ENCODE results near the gene RHBDL3. TPM values are rescaled to one million over a fixed set of nuclear protein-coding genes. Genes with fewer than 3 reads are reported as not detected.

Gene RHBDL3
- total RNA-seq, 1 donor from 2014 or later, result 1.2 TPM

DNA sequence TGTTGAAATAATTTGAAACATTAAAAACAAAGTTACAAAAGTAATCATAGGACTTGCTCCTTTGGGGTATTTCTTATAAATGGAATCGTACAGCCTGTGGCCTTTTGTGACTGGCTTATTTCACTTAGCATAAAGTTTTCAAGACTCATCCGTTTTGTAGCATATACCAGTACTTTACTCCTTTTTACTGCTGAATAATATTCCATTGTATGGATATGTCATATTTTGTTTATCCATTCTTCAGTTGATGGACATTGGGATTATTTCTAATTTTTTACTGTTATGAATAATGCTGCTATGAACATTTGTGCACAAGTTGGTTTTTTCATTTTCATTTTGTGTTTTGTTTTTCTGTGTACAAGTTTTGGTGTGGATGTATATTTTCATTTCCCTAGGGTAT is 30.0 kb upstream of the RHBDL3 start:
- Mint-ChIP-seq H3K4me3 (no peak overlapping the region), H3K27me3 (ENCODE audit: low read depth) (no peaks in the 10 kb centered on the region), H3K4me1 (peaks cover 4% of the 10 kb centered on the region), H3K9me3 (peaks cover 5% of the 10 kb centered on the region), H3K27ac (no peak overlapping the region), H3K36me3 (no peaks in the 10 kb centered on the region)
- no peak for DNase-seq (ENCODE audit: low spot score in 2 of 2, unreplicated experiment in 2 of 2)
- TF ChIP-seq, protein P1, sequence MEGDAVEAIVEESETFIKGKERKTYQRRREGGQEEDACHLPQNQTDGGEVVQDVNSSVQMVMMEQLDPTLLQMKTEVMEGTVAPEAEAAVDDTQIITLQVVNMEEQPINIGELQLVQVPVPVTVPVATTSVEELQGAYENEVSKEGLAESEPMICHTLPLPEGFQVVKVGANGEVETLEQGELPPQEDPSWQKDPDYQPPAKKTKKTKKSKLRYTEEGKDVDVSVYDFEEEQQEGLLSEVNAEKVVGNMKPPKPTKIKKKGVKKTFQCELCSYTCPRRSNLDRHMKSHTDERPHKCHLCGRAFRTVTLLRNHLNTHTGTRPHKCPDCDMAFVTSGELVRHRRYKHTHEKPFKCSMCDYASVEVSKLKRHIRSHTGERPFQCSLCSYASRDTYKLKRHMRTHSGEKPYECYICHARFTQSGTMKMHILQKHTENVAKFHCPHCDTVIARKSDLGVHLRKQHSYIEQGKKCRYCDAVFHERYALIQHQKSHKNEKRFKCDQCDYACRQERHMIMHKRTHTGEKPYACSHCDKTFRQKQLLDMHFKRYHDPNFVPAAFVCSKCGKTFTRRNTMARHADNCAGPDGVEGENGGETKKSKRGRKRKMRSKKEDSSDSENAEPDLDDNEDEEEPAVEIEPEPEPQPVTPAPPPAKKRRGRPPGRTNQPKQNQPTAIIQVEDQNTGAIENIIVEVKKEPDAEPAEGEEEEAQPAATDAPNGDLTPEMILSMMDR (IDR thresholded peaks at IDR 0.05; ENCODE audit: unreplicated experiment), result no peak

DNA sequence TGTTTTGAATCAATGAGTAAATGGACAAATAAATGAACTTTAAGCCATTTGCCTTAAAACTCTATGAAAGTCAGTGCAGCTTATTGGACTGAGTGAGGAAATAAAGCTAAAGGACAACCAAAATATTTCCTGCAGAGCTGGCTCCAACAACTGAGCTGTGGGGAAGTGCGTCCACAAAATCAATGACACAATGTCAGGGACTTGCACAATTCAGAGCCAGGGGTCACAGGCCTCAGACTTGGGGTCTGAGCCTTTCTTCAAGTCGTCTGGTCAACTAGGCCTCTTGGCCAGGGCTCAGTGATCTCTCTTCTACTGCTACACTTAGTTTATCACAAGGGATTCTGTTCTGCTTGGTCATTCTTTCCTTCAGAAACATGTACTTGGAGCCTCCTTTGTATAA is 26.2 kb upstream of the RHBDL3 start:
- H3K36me3 Mint-ChIP-seq, result peaks cover 4% of the 10 kb centered on the region
- peaks cover 11% of the 10 kb centered on the region for H3K4me1 Mint-ChIP-seq
- peaks cover 5% of the 10 kb centered on the region for H3K9me3 Mint-ChIP-seq
- H3K27ac Mint-ChIP-seq, result no peak overlapping the region
- TF ChIP-seq, protein P1 (IDR thresholded peaks at IDR 0.05; ENCODE audit: unreplicated experiment), result no peak
- no peak for DNase-seq (ENCODE audit: low spot score in 2 of 2, unreplicated experiment in 2 of 2)
- no peaks in the 10 kb centered on the region for H3K27me3 Mint-ChIP-seq (ENCODE audit: low read depth)
- no peak overlapping the region for H3K4me3 Mint-ChIP-seq

DNA sequence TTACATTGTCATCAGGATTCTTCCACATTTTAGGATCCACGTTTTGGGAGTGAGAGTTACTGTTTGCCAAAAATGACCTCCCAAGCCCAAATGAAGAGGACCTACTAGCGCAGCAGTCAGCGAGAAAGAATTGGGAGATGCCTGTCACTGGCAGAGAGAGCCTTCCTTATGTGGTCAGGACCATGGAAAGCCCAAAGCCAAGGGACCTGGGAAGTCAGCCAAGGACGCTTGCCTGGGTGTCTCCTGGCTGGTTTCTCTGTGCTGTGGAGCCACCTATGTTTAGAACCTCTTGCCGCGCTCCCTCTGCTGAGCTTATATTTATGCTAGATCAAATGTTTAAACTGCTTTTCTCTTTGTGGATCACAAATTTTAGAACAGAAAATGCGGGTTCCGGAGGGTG is 24.9 kb upstream of the RHBDL3 start:
- Mint-ChIP-seq H3K4me3 (no peak overlapping the region), H3K36me3 (peaks cover 4% of the 10 kb centered on the region), H3K27ac (no peak overlapping the region), H3K4me1 (peaks cover 11% of the 10 kb centered on the region), H3K27me3 (ENCODE audit: low read depth) (no peaks in the 10 kb centered on the region), H3K9me3 (peaks cover 2% of the 10 kb centered on the region)
- DNase-seq (ENCODE audit: low spot score in 2 of 2, unreplicated experiment in 2 of 2), result no peak
- TF ChIP-seq, protein P1 (IDR thresholded peaks at IDR 0.05; ENCODE audit: unreplicated experiment), result no peak

DNA sequence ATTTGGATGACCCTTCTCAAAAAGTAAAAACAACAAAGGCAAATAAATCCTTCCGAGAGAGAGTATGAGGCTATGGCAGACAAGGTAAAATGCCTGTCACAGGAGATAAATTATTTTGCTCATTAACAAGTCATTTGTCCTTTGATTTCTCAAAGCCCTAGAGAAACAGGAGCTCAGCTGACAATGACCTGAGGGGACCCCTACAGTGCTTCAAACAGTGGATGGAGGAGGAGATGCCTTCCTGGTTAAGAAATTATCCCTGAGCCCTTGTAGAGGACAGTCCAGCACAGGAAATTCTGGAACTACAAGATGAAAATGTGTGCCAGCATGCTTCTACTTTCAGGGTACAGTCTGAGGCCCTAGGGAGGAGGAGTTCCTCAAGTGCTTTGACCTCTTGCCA is 24.0 kb upstream of the RHBDL3 start:
- no peak for DNase-seq (ENCODE audit: low spot score in 2 of 2, unreplicated experiment in 2 of 2)
- peaks cover 4% of the 10 kb centered on the region for H3K36me3 Mint-ChIP-seq
- no peaks in the 10 kb centered on the region for H3K27me3 Mint-ChIP-seq (ENCODE audit: low read depth)
- peaks cover 11% of the 10 kb centered on the region for H3K4me1 Mint-ChIP-seq
- H3K9me3 Mint-ChIP-seq, result no peaks in the 10 kb centered on the region
- TF ChIP-seq, protein P1 (IDR thresholded peaks at IDR 0.05; ENCODE audit: unreplicated experiment), result no peak
- H3K27ac Mint-ChIP-seq, result no peak overlapping the region
- H3K4me3 Mint-ChIP-seq, result no peak overlapping the region

DNA sequence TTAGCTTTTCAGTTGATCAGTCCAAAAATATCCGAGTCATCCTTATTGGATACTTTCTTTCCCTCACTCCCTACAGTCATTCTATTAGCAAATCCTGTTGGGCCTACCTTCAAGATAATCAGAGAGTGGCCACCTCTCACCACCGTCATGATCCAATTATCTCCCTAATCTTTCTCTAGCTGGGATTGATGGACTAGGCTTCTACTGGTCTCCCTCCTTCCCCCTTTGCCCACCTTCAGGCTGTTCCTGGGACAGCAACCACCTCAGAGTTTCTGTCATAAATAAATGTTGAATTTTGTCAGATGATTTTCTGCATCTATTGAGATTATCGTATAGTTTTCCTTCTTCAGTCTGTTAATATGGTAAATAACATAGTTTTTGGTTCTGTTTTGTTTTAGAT is 16.2 kb upstream of the RHBDL3 start:
- Mint-ChIP-seq H3K4me3 (no peak overlapping the region), H3K36me3 (no peaks in the 10 kb centered on the region), H3K9me3 (no peaks in the 10 kb centered on the region), H3K27ac (no peak overlapping the region), H3K27me3 (ENCODE audit: low read depth) (peaks cover 18% of the 10 kb centered on the region), H3K4me1 (no peaks in the 10 kb centered on the region)
- TF ChIP-seq, protein P1 (IDR thresholded peaks at IDR 0.05; ENCODE audit: unreplicated experiment), result no peak
- no peak for DNase-seq (ENCODE audit: low spot score in 2 of 2, unreplicated experiment in 2 of 2)

DNA sequence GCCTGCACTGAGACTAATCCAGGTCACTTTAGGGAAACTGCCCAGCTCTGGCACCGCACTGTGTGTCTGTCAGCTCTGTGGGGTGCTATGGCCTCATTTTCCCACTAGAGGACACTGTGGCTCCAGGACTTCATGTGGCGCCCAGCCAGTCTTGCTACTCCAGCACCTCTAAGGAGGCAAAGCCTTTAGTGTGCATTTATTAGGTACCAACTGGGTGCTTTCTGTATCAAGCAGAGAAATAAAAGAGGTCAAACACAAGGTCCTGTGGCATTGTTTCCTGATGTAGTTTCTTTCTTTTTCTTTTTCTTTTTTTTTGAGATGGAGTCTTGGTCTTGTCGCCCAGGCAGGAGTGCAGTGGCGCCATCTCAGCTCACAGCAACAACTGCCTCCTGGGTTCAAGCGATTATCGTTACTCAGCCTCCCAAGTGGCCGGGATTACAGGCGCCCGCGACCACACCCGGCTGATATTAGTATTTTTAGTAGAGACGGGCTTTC is 12.5 kb upstream of the RHBDL3 start:
- H3K4me1 Mint-ChIP-seq, result no peaks in the 10 kb centered on the region
- H3K4me3 Mint-ChIP-seq, result no peak overlapping the region
- H3K27ac Mint-ChIP-seq, result no peak overlapping the region
- H3K27me3 Mint-ChIP-seq (ENCODE audit: low read depth), result peaks cover 32% of the 10 kb centered on the region
- TF ChIP-seq, protein P1 (IDR thresholded peaks at IDR 0.05; ENCODE audit: unreplicated experiment), result peak; percentile 68
- peak in 1 of 2 experiments; percentile 75 for DNase-seq (ENCODE audit: low spot score in 2 of 2, unreplicated experiment in 2 of 2)
- no peaks in the 10 kb centered on the region for H3K9me3 Mint-ChIP-seq
- H3K36me3 Mint-ChIP-seq, result no peaks in the 10 kb centered on the region
